HS-5 (cell line): ENCODE results near the gene TLR5.

Experiments
- DNase-seq: peaks from one replicate; pipeline ENCODE4 v3.0.0-alpha.2; 2012; ENCODE audit warnings: low read depth

Gene TLR5

GRCh38 chr1:223147409-223147808, 4.4 kb upstream of the TLR5 start:
- no peak for DNase-seq

GRCh38 chr1:223146745-223147144, 3.7 kb upstream of the TLR5 start:
- DNase-seq, result no peak

GRCh38 chr1:223144914-223145313, 1.9 kb upstream of the TLR5 start:
- DNase-seq, result no peak

- DNase-seq, result no peak
These were observed 1.4 kb upstream of the TLR5 start for GRCh38 chr1:223144431-223144830.

- no peak for DNase-seq
These were observed 645 bp upstream of the TLR5 start for GRCh38 chr1:223143537-223144248.

- no peak for DNase-seq
These were observed 779 bp downstream of the TLR5 start for GRCh38 chr1:223142269-223142668.

- DNase-seq, result no peak
These were observed 2.2 kb downstream of the TLR5 start for GRCh38 chr1:223140611-223141405.

GRCh38 chr1:223137455-223138085, 5.5 kb downstream of the TLR5 start:
- no peak for DNase-seq

GRCh38 chr1:223136086-223136485, 7.0 kb downstream of the TLR5 start:
- DNase-seq, result no peak

- peak; percentile 58 for DNase-seq
These were observed 7.7 kb downstream of the TLR5 start for GRCh38 chr1:223135176-223135942.

GRCh38 chr1:223133824-223134435, 9.1 kb downstream of the TLR5 start:
- peak; percentile 56 for DNase-seq

GRCh38 chr1:223133306-223133823, 9.7 kb downstream of the TLR5 start:
- no peak for DNase-seq

GRCh38 chr1:223129229-223129901, 13.7 kb downstream of the TLR5 start:
- no peak for DNase-seq

GRCh38 chr1:223126741-223127140, 16.3 kb downstream of the TLR5 start:
- DNase-seq, result no peak

- DNase-seq, result no peak
These were observed 17.3 kb downstream of the TLR5 start for GRCh38 chr1:223125766-223126165.

GRCh38 chr1:223123011-223123610, 19.9 kb downstream of the TLR5 start:
- DNase-seq, result no peak

- no peak for DNase-seq
These were observed 24.6 kb downstream of the TLR5 start for GRCh38 chr1:223118418-223118817.

- no peak for DNase-seq
These were observed 26.1 kb downstream of the TLR5 start for GRCh38 chr1:223116950-223117349.

GRCh38 chr1:223114871-223115270, 28.2 kb downstream of the TLR5 start:
- DNase-seq, result no peak

- DNase-seq, result no peak
These were observed 32.1 kb downstream of the TLR5 start for GRCh38 chr1:223110952-223111351.
